SK-N-SH treated with all-trans-retinoic acid at 6 μM for 48 hours (cell line): Measurements from ENCODE around the gene TTYH2.
"Not testable (repeated sequence)": the region's sequence is repeated elsewhere in the genome, so short reads cannot be mapped to it uniquely, and the experiment has no call there.

ENCODE experiments used
- ARNTL ChIP-seq: fragments of 450-650 bp; formaldehyde crosslinking; IDR thresholded peaks from 2 replicates; pipeline ENCODE4 v1.5.0; 2020; ENCODE audit warnings: low read depth, mild to moderate bottlenecking, moderate library complexity, borderline replicate concordance
- BACH2 ChIP-seq: fragments of 250-450 bp; sonication (Bioruptor Pico); IDR thresholded peaks from 2 replicates; pipeline ENCODE4 v1.9.0; 2021; ENCODE audit warnings: mild to moderate bottlenecking, borderline replicate concordance
- GLIS3 ChIP-seq: fragments of 250-450 bp; sonication (Bioruptor Pico); IDR thresholded peaks from 2 replicates; pipeline ENCODE4 v1.5.0; 2020; ENCODE audit warnings: mild to moderate bottlenecking, moderate library complexity
- ISL1 ChIP-seq: fragments of 250-450 bp; sonication (Bioruptor Pico); IDR thresholded peaks from 2 replicates; pipeline ENCODE4 v2.1.2; 2022; ENCODE audit warnings: mild to moderate bottlenecking, moderate library complexity
- OSR1 ChIP-seq: fragments of 250-450 bp; sonication (Bioruptor Pico); IDR thresholded peaks from 2 replicates; pipeline ENCODE4 v1.8.0; 2022; ENCODE audit warnings: moderate library complexity, mild to moderate bottlenecking, inconsistent platforms
- TOX ChIP-seq: fragments of 250-450 bp; sonication (Bioruptor Pico); IDR thresholded peaks from 2 replicates; pipeline ENCODE4 v1.8.0; 2021; ENCODE audit warnings: mild to moderate bottlenecking, moderate library complexity, borderline replicate concordance
- ZFP3 ChIP-seq: fragments of 250-450 bp; sonication (Bioruptor Pico); IDR thresholded peaks from 2 replicates; pipeline ENCODE4 v1.5.0; 2020; ENCODE audit warnings: mild to moderate bottlenecking, moderate library complexity

DNA sequence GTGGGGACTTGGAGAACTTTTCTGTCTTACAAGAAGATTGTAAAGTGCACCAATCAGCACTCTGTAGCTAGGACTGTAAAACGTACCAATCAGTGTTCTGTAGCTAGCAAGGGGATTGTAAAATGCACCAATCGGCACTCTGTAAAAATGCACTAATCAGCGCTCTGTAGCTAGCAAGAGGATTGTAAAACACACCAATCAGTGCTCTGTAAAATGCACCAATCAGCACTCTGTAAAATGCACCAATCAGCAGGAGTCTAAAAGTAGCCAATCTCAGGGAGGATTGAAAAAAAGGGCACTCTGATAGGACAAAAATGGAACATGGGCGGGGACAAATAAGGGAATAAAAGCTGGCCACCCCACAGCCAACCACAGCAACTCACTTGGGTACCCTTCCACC, 53.7 kb downstream of the TTYH2 start:
- TF ChIP-seq ARNTL; OSR1 (CRISPR knock-in tag); ISL1 (CRISPR knock-in tag); BACH2 (CRISPR knock-in tag); TOX (CRISPR knock-in tag); GLIS3; ZFP3 (CRISPR knock-in tag): not testable (repeated sequence)
